GM19193 (cell line): ENCODE measurements around the gene CDHR1.

ENCODE experiments used
- POLR2A ChIP-seq: IDR thresholded peaks from 4 replicates; pipeline ENCODE4 v1.6.1; 2011; ENCODE audit not compliant: insufficient read depth, insufficient read length; ENCODE audit errors: extremely low read depth

CDHR1 gene

GRCh38 chr10:84232376-84232775 is 38.0 kb downstream of the CDHR1 start:
- no peak for TF ChIP-seq POLR2A

DNA sequence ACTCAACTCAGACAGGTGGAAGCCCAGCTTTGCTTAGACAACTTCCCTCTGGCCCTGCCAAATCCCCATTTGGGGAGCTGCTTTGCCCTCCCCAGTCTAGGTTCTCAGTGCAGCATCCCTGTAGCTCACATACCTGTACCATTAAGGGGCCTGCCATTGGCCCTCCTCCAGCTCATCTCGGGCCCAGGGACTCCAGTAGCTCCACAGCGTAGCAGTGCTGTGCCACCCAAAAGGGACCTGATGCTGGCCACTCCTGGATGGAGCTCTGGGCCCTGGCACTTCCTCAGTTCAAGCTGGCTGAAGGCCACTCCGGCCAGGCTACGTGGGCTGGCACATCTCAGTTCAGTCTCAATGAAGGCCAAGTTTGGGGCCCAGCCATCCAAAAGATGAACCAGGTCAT is 39.6 kb downstream of the CDHR1 start:
- TF ChIP-seq POLR2A, result no peak

DNA sequence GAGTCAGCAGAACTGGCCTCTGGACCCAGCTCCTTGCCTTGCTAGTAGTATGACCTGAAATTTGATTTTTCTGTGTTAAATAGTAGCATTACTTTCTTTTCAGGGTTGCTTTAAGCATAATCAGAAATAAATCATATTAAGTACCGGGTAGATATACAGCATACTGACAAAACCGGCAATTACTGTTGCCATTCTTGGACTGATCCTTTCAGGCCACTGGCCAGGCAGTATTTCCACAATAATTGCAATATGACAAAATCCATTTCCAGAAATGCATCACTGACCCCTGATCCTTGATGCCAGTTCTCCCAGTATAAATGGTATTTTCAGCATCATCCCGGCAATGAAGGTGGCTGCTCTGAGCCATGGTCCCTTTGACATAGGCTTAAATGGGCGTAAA is 40.1 kb downstream of the CDHR1 start:
- TF ChIP-seq POLR2A, result no peak

GRCh38 chr10:84235096-84235495 is 40.8 kb downstream of the CDHR1 start:
- TF ChIP-seq POLR2A, result no peak

DNA sequence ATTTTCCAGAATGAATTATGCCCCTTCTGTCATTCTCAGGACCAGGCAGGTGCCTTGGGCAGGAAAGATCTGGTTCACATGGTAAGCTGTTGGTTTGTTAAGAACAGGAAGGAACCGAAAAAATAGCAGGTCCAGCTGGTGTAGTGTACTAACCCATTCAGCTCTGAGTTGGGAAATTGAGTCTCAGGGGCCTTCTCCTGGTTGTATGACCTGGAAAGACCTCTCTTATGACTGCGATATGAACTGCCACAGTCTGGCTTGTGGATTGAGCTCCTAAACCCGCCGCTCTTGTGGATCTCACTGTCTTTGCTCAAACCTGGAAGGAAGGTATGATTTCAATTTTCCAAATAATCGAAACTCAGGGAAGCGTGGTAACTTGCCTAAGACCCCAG is 42.5 kb downstream of the CDHR1 start:
- no peak for TF ChIP-seq POLR2A

- no peak for TF ChIP-seq POLR2A
Measured at GRCh38 chr10:84237199-84238051, 43.1 kb downstream of the CDHR1 start.

DNA sequence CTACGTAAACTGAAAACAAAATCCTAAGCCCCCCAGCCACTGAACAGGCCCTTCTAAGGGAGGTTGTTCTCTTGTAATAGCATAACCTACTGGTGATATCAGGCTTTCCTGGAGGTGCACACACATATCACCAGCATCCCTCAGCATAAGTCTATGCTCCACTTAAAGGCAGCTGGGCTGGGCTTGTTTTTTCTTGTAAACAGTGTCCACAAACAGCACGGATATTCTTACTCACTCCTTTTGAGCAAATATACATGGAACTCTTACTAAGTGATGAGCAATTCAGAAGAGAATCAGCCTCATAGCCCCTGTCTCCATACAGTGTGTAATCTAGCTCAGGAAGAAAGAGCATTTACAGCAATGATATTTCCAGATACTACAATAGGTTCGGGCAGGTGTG is 44.6 kb downstream of the CDHR1 start:
- no peak for TF ChIP-seq POLR2A

- no peak for TF ChIP-seq POLR2A
Measured at GRCh38 chr10:84241185-84241790, 47.0 kb downstream of the CDHR1 start, which contains the start of gene LRIT1. TSS of gene LRIT1 (minus strand) at chr10:84241546. CDS start at chr10:84241439, 107 bp downstream.

GRCh38 chr10:84243759-84244158 is 49.4 kb downstream of the CDHR1 start:
- no peak for TF ChIP-seq POLR2A

- TF ChIP-seq POLR2A, result no peak
Measured at GRCh38 chr10:84244651-84245270, 50.4 kb downstream of the CDHR1 start, which contains the start of gene RGR. TSS of gene RGR (plus strand) at chr10:84245053. CDS start at chr10:84245091, 38 bp downstream.

GRCh38 chr10:84247496-84247895 is 53.2 kb downstream of the CDHR1 start:
- TF ChIP-seq POLR2A, result no peak

- TF ChIP-seq POLR2A, result no peak
Measured at GRCh38 chr10:84248794-84249193, 54.5 kb downstream of the CDHR1 start.

GRCh38 chr10:84254552-84255478 is 60.5 kb downstream of the CDHR1 start:
- no peak for TF ChIP-seq POLR2A

GRCh38 chr10:84256510-84257342 is 62.4 kb downstream of the CDHR1 start:
- no peak for TF ChIP-seq POLR2A
